HUES48 (cell line): ENCODE measurements around the gene TRIM62.

Experiments
- H3K27ac ChIP-seq: one replicate; pipeline ENCODE4 v1.7.0; 2013; ENCODE audit warnings: low read depth, low read length, inconsistent platforms
- H3K27me3 ChIP-seq: 2 replicates; pipeline ENCODE4 v1.6.1; 2013; ENCODE audit warnings: mild to moderate bottlenecking, low read length; ENCODE audit not compliant: control insufficient read depth, insufficient read depth
- H3K36me3 ChIP-seq: 2 replicates; pipeline ENCODE4 v1.6.1; 2013; ENCODE audit warnings: low read length; ENCODE audit not compliant: control insufficient read depth, insufficient read depth
- H3K4me1 ChIP-seq: 2 replicates; pipeline ENCODE4 v1.6.1; 2013; ENCODE audit warnings: mild to moderate bottlenecking, low read length; ENCODE audit not compliant: control insufficient read depth, insufficient read depth
- H3K4me3 ChIP-seq: 2 replicates; pipeline ENCODE4 v1.5.1; 2013; ENCODE audit warnings: mild to moderate bottlenecking, low read depth, low read length
- H3K9ac ChIP-seq: 2 replicates; pipeline ENCODE4 v1.6.1; 2013; ENCODE audit warnings: mild to moderate bottlenecking, low read depth, low read length, moderate library complexity
- H3K9me3 ChIP-seq: 2 replicates; pipeline ENCODE4 v1.6.1; 2013; ENCODE audit warnings: low read length; ENCODE audit not compliant: control insufficient read depth, insufficient read depth

TRIM62 gene

GRCh38 chr1:33159577-33159976, 22.3 kb downstream of the TRIM62 start:
- Histone ChIP-seq H3K36me3 (peaks cover 6% of the 10 kb centered on the region; the same call in 1 of the 2 replicates), H3K4me1 (peaks cover 27% of the 10 kb centered on the region), H3K9me3 (no peaks in the 10 kb centered on the region), H3K4me3 (no peak overlapping the region), H3K9ac (no peak overlapping the region), H3K27me3 (no peaks in the 10 kb centered on the region), H3K27ac (no peak overlapping the region)

GRCh38 chr1:33158366-33158765, 23.5 kb downstream of the TRIM62 start:
- no peak overlapping the region for H3K9ac ChIP-seq
- no peaks in the 10 kb centered on the region for H3K9me3 ChIP-seq
- H3K27ac ChIP-seq = no peak overlapping the region
- H3K36me3 ChIP-seq = peaks cover 6% of the 10 kb centered on the region; the same call in 1 of the 2 replicates
- H3K4me1 ChIP-seq = peaks cover 21% of the 10 kb centered on the region
- no peaks in the 10 kb centered on the region for H3K27me3 ChIP-seq
- H3K4me3 ChIP-seq = no peak overlapping the region

GRCh38 chr1:33157131-33157530, 24.7 kb downstream of the TRIM62 start:
- H3K9me3 ChIP-seq = no peaks in the 10 kb centered on the region
- H3K27me3 ChIP-seq = no peaks in the 10 kb centered on the region
- no peak overlapping the region for H3K4me3 ChIP-seq
- H3K36me3 ChIP-seq = peaks cover 6% of the 10 kb centered on the region; the same call in 1 of the 2 replicates
- no peak overlapping the region for H3K27ac ChIP-seq
- H3K9ac ChIP-seq = no peak overlapping the region
- peaks cover 28% of the 10 kb centered on the region for H3K4me1 ChIP-seq

- Histone ChIP-seq H3K9me3 (no peaks in the 10 kb centered on the region), H3K4me3 (no peak overlapping the region), H3K36me3 (peaks cover 6% of the 10 kb centered on the region; the same call in 1 of the 2 replicates), H3K27me3 (no peaks in the 10 kb centered on the region), H3K4me1 (peaks cover 28% of the 10 kb centered on the region), H3K9ac (no peak overlapping the region), H3K27ac (no peak overlapping the region)
Measured at GRCh38 chr1:33155877-33156538, 25.8 kb downstream of the TRIM62 start.

GRCh38 chr1:33153650-33154049, 28.2 kb downstream of the TRIM62 start:
- Histone ChIP-seq H3K9ac (no peak overlapping the region), H3K36me3 (peaks cover 6% of the 10 kb centered on the region; the same call in 1 of the 2 replicates), H3K27ac (peak overlapping the region; percentile 89), H3K4me3 (no peak overlapping the region), H3K4me1 (peaks cover 28% of the 10 kb centered on the region), H3K9me3 (no peaks in the 10 kb centered on the region), H3K27me3 (no peaks in the 10 kb centered on the region)

DNA sequence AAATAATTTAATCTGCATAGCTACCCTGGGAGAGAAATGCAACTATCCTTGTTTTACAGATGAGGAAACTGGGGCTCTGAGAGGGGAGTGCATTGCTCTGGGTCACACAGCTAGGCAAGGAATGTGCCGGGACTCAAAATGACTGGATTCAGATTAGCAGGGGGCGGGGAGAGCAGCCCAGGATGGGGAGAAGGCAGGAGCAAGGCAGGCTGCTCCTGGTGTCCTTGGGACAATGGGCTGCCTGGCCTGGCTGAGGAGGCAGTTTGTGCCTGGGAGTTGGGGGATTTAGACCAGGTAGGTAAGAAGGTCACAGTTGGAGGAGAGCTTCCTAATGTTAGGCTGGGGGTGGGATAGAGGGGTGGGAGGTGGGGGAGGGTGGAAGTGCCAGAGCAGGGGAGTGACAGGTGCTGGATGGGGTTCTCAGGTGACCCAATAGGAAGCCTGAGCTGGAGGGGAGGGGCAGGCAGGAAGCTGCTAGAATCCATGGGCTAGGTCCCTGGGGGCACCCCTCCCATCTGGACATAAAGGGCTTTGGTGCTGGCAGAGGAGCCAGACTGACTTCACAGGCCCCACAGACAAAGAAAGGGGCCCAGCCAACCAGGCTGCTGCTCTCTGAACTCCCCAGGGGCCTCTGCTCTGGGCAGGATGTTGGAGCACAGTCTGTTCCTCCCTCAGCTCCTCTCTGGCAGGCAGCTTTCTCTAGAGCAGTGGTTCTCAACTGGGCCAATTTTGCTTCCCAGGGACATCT, 29.0 kb downstream of the TRIM62 start:
- H3K27me3 ChIP-seq = no peaks in the 10 kb centered on the region
- H3K4me1 ChIP-seq = peaks cover 28% of the 10 kb centered on the region
- 0 out of 2 replicates have a peak, but pooled peaks cover 3% of the 10 kb centered on the region for H3K36me3 ChIP-seq
- H3K9me3 ChIP-seq = no peaks in the 10 kb centered on the region
- H3K27ac ChIP-seq = peak overlapping the region; percentile 89
- H3K4me3 ChIP-seq = no peak overlapping the region
- H3K9ac ChIP-seq = no peak overlapping the region

- Histone ChIP-seq H3K4me1 (peaks cover 28% of the 10 kb centered on the region), H3K27ac (peak overlapping the region; percentile 89), H3K36me3 (peaks cover 13% of the 10 kb centered on the region), H3K9me3 (no peaks in the 10 kb centered on the region), H3K27me3 (no peaks in the 10 kb centered on the region), H3K9ac (no peak overlapping the region), H3K4me3 (no peak overlapping the region)
Measured at GRCh38 chr1:33151116-33151515, 30.7 kb downstream of the TRIM62 start.

DNA sequence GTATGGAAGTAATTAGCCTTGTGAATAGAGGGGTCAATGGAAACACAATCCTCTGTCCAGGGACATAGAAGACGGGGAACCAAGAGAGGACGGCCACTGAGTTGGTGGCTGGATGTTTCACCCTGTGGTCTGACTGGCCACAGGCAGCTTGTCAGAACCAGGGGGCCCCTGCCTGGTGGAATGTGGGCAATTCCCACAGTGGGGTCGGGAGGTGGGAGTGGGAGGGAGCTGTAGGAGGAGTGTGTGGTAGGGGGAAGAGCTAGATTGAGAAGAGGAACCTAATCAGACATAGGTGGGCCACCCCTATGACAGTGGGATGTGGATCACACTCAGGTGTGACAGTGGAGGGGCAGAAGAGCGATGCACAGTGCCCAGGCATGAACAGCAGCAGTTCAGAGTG, 31.3 kb downstream of the TRIM62 start:
- Histone ChIP-seq H3K4me1 (peaks cover 28% of the 10 kb centered on the region), H3K4me3 (no peak overlapping the region), H3K36me3 (peaks cover 13% of the 10 kb centered on the region), H3K9ac (no peak overlapping the region), H3K9me3 (no peaks in the 10 kb centered on the region), H3K27me3 (no peaks in the 10 kb centered on the region), H3K27ac (no peak overlapping the region)

GRCh38 chr1:33149453-33150190, 32.2 kb downstream of the TRIM62 start:
- H3K9me3 ChIP-seq = no peaks in the 10 kb centered on the region
- peaks cover 28% of the 10 kb centered on the region for H3K4me1 ChIP-seq

GRCh38 chr1:33148615-33149014, 33.2 kb downstream of the TRIM62 start:
- Histone ChIP-seq H3K4me1 (peaks cover 26% of the 10 kb centered on the region), H3K4me3 (no peak overlapping the region), H3K9me3 (no peaks in the 10 kb centered on the region), H3K36me3 (peaks cover 10% of the 10 kb centered on the region), H3K9ac (no peak overlapping the region), H3K27ac (no peak overlapping the region), H3K27me3 (no peaks in the 10 kb centered on the region)

More at GRCh38 chr1:33149453-33150190, 32.2 kb downstream of the TRIM62 start:
- Histone ChIP-seq H3K9ac (no peak overlapping the region), H3K27me3 (no peaks in the 10 kb centered on the region), H3K27ac (no peak overlapping the region), H3K36me3 (peaks cover 10% of the 10 kb centered on the region), H3K4me3 (no peak overlapping the region)

DNA sequence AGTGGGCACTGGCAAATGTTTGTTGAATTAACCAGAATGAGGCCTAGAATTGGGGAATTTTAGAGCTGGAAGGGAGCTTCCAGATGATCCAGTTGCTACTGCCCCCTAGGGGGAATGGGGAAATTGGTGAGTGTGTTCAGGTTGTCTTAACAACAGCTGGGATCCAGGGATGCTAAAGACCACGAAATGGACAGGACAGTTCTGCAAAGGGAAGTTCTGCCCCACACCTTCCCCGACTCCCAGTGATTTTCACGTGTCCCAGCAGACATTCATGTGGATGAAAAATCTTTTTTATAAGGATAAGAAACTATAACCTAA, 33.9 kb downstream of the TRIM62 start:
- Histone ChIP-seq H3K4me3 (no peak overlapping the region), H3K9me3 (no peaks in the 10 kb centered on the region), H3K36me3 (peaks cover 10% of the 10 kb centered on the region), H3K9ac (no peak overlapping the region), H3K27ac (no peak overlapping the region), H3K27me3 (no peaks in the 10 kb centered on the region), H3K4me1 (peaks cover 19% of the 10 kb centered on the region)
